GM12878 (cell line): ENCODE data around the gene CFAP45. TPM values are rescaled to one million over a fixed set of nuclear protein-coding genes. Genes with fewer than 3 reads are reported as not detected.

ENCODE experiments used
- ATAC-seq: fragments of 200-7000 bp; cut with Tn5 transposase; 3 replicates; pipeline ENCODE4 v1.9.1; 2020; ENCODE audit warnings: mild to moderate bottlenecking, moderate library complexity
- BruUV-seq: library from RNA; stranded (reverse); fragments of 400-500 nt; replicated peaks from 2 replicates; lab custom pipeline; 2021; lab: Mats Ljungman, UMichigan
- CTCF ChIA-PET: fragments of 300-600 bp; sonication (Branson Sonifier 250); formaldehyde crosslinking; extraction: SDS; loops from one replicate; lab custom pipeline; 2021; ENCODE audit warnings: inconsistent platforms; lab: Yijun Ruan, JAX
- POLR2A ChIA-PET: fragments of 350-600 bp; formaldehyde crosslinking; extraction: SDS; loops from one replicate; lab custom pipeline; 2021; ENCODE audit warnings: inconsistent platforms; lab: Charles Lee
- RAD21 ChIA-PET: fragments of 300-600 bp; sonication (Branson Sonifier 250); formaldehyde crosslinking; loops from one replicate; lab custom pipeline; 2023; ENCODE audit warnings: antibody characterized with exemption; ENCODE audit not compliant: unreplicated experiment; lab: Charles Lee
- SMC1A ChIA-PET: fragments of 300-600 bp; sonication (Branson Sonifier 250); formaldehyde crosslinking; loops from one replicate; lab custom pipeline; 2023; ENCODE audit not compliant: unreplicated experiment, uncharacterized antibody; lab: Charles Lee
- DNase-seq: peaks from one replicate; pipeline ENCODE4 v3.0.0-alpha.2; 2011; ENCODE audit warnings: low read depth, low spot score
- FAIRE-seq: peaks from 3 replicates; lab custom pipeline; 2011; peaks lifted over from hg19 to GRCh38; lab: Jason Lieb, UNC
- H2AFZ ChIP-seq: 2 replicates; pipeline ENCODE4 v1.6.0; 2011; ENCODE audit warnings: low read depth, low read length, control low read depth; ENCODE audit not compliant: control insufficient read depth
- H3K27ac ChIP-seq: 2 replicates; pipeline ENCODE4 v1.5.1; 2011; ENCODE audit warnings: control low read depth; ENCODE audit not compliant: control insufficient read depth, insufficient read depth
- H3K27me3 ChIP-seq, 2 experiments: replicated peaks in 1 of 2; 2 replicates each; pipeline versions ENCODE4 v1.6.0 to v1.6.1; 2011; ENCODE audit warnings: low read length in 1 of 2; ENCODE audit not compliant: control insufficient read depth in 2 of 2, insufficient read depth in 2 of 2
- H3K36me3 ChIP-seq, 2 experiments: 2 replicates each; pipeline ENCODE4 v1.5.1; 2011; ENCODE audit warnings: low read length in 1 of 2; ENCODE audit not compliant: control insufficient read depth in 2 of 2, insufficient read depth in 2 of 2
- H3K4me1 ChIP-seq: 2 replicates; pipeline ENCODE4 v1.6.1; 2011; ENCODE audit warnings: mild to moderate bottlenecking, low read length, moderate library complexity, mixed read lengths; ENCODE audit not compliant: control insufficient read depth, insufficient read depth
- H3K4me2 ChIP-seq: 2 replicates; pipeline ENCODE4 v1.6.0; 2011; ENCODE audit warnings: control low read depth; ENCODE audit not compliant: control insufficient read depth, insufficient read depth
- H3K4me3 ChIP-seq: fragments of 200-600 bp; sonication (generic); 2 replicates; pipeline ENCODE4 v1.5.1; 2016
- H3K79me2 ChIP-seq: 2 replicates; pipeline ENCODE4 v1.6.0; 2011; ENCODE audit warnings: low read length; ENCODE audit not compliant: control insufficient read depth, insufficient read depth
- H3K9ac ChIP-seq: 2 replicates; pipeline ENCODE4 v1.8.0; 2011; ENCODE audit warnings: low read length, control low read depth, mixed read lengths; ENCODE audit not compliant: control insufficient read depth, insufficient read depth
- H3K9me3 ChIP-seq: replicated peaks from 3 replicates; pipeline ENCODE4 v1.5.1; 2011; ENCODE audit warnings: mild to moderate bottlenecking, low read length; ENCODE audit not compliant: control insufficient read depth, insufficient read depth
- H4K20me1 ChIP-seq: 2 replicates; pipeline ENCODE4 v1.6.0; 2011; ENCODE audit not compliant: control insufficient read depth, insufficient read depth
- BHLHE40 ChIP-seq, 2 experiments: fragments of 450-650 bp in 1 of 2; IDR thresholded peaks; 2 replicates each; pipeline ENCODE4 v1.6.1; 2011 to 2017; ENCODE audit warnings: low read depth in 2 of 2, borderline replicate concordance in 1 of 2, improper control_type of control experiment in 1 of 2, low read length in 1 of 2, mild to moderate bottlenecking in 1 of 2
- CHD2 ChIP-seq: IDR thresholded peaks from 2 replicates; pipeline ENCODE4 v1.6.1; 2011; ENCODE audit warnings: low read depth, low read length, improper control_type of control experiment, borderline replicate concordance
- EED ChIP-seq: sonication (generic); IDR thresholded peaks from 2 replicates; pipeline ENCODE4 v1.6.1; 2016; ENCODE audit warnings: antibody characterized with exemption, low read depth
- FOS ChIP-seq: IDR thresholded peaks from 3 replicates; pipeline ENCODE4 v1.6.1; 2011; ENCODE audit warnings: borderline replicate concordance; ENCODE audit not compliant: insufficient read length; ENCODE audit errors: extremely low read depth
- FOXK2 ChIP-seq: fragments of 450-650 bp; IDR thresholded peaks from 2 replicates; pipeline ENCODE4 v1.6.1; 2017; ENCODE audit warnings: mild to moderate bottlenecking, moderate library complexity
- IKZF1 ChIP-seq: fragments of 450-650 bp; conservative IDR thresholded peaks from 2 replicates; pipeline ENCODE4 v1.6.1; 2017; ENCODE audit warnings: antibody characterized with exemption, mild to moderate bottlenecking
- KDM1A ChIP-seq: fragments of 200-600 bp; sonication (generic); IDR thresholded peaks from 2 replicates; pipeline ENCODE4 v1.6.1; 2016; ENCODE audit warnings: borderline replicate concordance
- NR2F1 ChIP-seq: fragments of 450-650 bp; conservative IDR thresholded peaks from 2 replicates; pipeline ENCODE4 v1.6.1; 2017; ENCODE audit warnings: mild to moderate bottlenecking
- NRF1 ChIP-seq: conservative IDR thresholded peaks from 2 replicates; pipeline ENCODE4 v1.6.1; 2011; ENCODE audit warnings: mild to moderate bottlenecking, low read depth, low read length, improper control_type of control experiment
- RCOR1 ChIP-seq: conservative IDR thresholded peaks from 2 replicates; pipeline ENCODE4 v1.6.1; 2012; ENCODE audit warnings: low read depth, low read length, improper control_type of control experiment
- RUNX3 ChIP-seq: IDR thresholded peaks from 2 replicates; pipeline ENCODE4 v1.6.1; 2012; ENCODE audit warnings: low read length, inconsistent platforms
- ZNF207 ChIP-seq: fragments of 450-650 bp; IDR thresholded peaks from 2 replicates; pipeline ENCODE4 v1.6.1; 2014; ENCODE audit warnings: antibody characterized with exemption, mild to moderate bottlenecking, borderline replicate concordance
- WGBS: methylation state at CpG from one replicate; pipeline ENCODE4 v1.1.6; 2016; ENCODE audit warnings: low lambda C conversion rate; ENCODE audit not compliant: insufficient replicate concordance, insufficient coverage; ENCODE audit errors: missing lambda C conversion rate; 5-methylcytosine and 5-hydroxymethylcytosine counted together
- in situ Hi-C: fragments of 300-500 bp; cut with MboI; formaldehyde crosslinking; loops from 9 replicates; pipeline ENCODE4 v1.14.3; 2018; ENCODE audit warnings: mixed read lengths
- intact Hi-C: fragments of 100-400 bp; cut with micrococcal nuclease; formaldehyde crosslinking; loops from one replicate; pipeline ENCODE4 v1.14.2; 2022; ENCODE audit not compliant: unreplicated experiment
- polyA plus RNA-seq, 11 experiments: library from polyadenylated mRNA; depleted of rRNA in 4 of 11; unstranded in 6 of 11; stranded (reverse) in 5 of 11; fragments of >200 nt; fragmentation: Nextera tagmentation in 4 of 11; fragmentation: Illumina TruSeq in 1 of 11; extraction: Ambion mirVana in 4 of 11; extraction: Trizol in 1 of 11; gene quantifications; 1 replicate in 1 of 11; 2 replicates in 10 of 11; pipeline versions ENCODE4 v1.2.1 to v1.2.3, GENCODE V29; 2011 to 2016; ENCODE audit warnings: inconsistent platforms in 2 of 11, missing spikeins in 2 of 11, low read depth in 1 of 11
- total RNA-seq, 4 experiments: library from RNA; depleted of rRNA in 3 of 4; stranded (reverse); fragments of >200 nt in 3 of 4; fragmentation: Illumina TruSeq in 1 of 4; extraction: Trizol in 1 of 4; gene quantifications; 2 replicates each; pipeline versions ENCODE4 v1.2.1 to v1.2.3, GENCODE V29; 2013 to 2021
- TF ChIP-seq, protein P1 (sequence below): fragments of 450-650 bp; IDR thresholded peaks from 2 replicates; pipeline ENCODE4 v1.6.1; 2017; ENCODE audit warnings: mild to moderate bottlenecking, low read depth, inconsistent platforms; ENCODE audit not compliant: poor library complexity, severe bottlenecking
- TF ChIP-seq, protein P2 (sequence below): fragments of 450-650 bp; IDR thresholded peaks from 2 replicates; pipeline ENCODE4 v1.6.1; 2016; ENCODE audit warnings: mild to moderate bottlenecking, moderate library complexity, borderline replicate concordance
- TF ChIP-seq, protein P3 (sequence below): fragments of 450-650 bp; IDR thresholded peaks from 2 replicates; pipeline ENCODE4 v1.6.1; 2017; ENCODE audit warnings: low read depth, mild to moderate bottlenecking, moderate library complexity

The CFAP45 gene
- total and polyA plus RNA-seq, 10 of the 15 experiments (the other 5 are each of a cell fraction or from before 2014, with no cell fraction given) = 0.43 to 0.91 (median 0.67) TPM

DNA sequence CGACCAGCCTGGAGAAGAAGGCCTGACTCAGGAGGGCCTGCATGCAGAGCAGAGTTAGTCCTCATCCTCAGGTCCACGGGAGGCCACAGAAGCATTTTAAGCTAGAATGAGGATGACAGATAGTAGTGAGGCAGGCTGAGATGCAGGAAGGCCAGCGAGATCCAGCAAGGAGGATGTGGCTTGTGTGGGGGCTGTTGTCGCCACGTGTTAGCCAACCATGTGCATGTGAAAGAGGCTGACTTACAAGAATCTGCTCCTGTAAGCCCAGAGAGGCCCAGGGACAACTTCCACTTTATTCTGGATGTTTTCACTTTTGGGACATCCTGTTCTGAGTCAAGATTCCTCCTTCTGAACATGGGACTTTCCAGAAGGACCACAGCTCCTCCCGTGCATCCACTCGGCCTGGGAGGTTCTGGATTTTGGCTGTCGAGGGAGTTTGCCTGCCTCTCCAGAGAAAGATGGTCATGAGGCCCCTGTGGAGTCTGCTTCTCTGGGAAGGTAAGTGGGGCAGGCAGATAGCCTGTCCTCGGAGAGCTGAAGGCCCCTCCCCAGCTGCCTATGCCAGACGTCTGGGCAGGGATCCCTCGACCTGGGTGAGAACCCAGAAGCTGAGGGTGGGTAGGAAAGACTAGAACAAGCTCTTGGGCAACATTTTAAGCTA, 73.4 kb downstream of the CFAP45 start, which contains the start of gene SLAMF8:
Gene SLAMF8, plus strand, starts transcription at position 433 of the 661 bp plus-strand sequence. Its CDS starts 26 bp downstream, at position 459.
- Histone ChIP-seq H3K4me1 (peaks cover 35% of the 10 kb centered on the region), H3K9me3 (peaks cover 2% of the 10 kb centered on the region; the same call in 1 of the 3 replicates), H3K27me3 (peaks cover 0 to 4% of the 10 kb centered on the region in 2 experiments; a peak in 1 of 4 replicates), H3K27ac (0 out of 2 replicates have a peak within 1 kb of the TSS, but pooled peaks have one; percentile 4), H3K4me2 (peak within 1 kb of the TSS; percentile 30), H3K36me3 (no peaks in the 10 kb centered on the region), H3K9ac (no peak within 1 kb of the TSS), H4K20me1 (no peaks in the 10 kb centered on the region), H3K4me3 (no peak within 1 kb of the TSS), H2AFZ (no peak within 1 kb of the TSS), H3K79me2 (no peaks in the 10 kb centered on the region)
- ChIA-PET POLR2A (interaction anchor here (0.9 to 1.0 kb wide), 2 partner anchors 27 to 63 kb away, joined by 3 read pairs; no protein-coding TSS in a partner anchor), RAD21 (interaction anchor here (1.1 to 1.5 kb wide), 2 partner anchors 21 to 64 kb away, joined by 3 read pairs; no protein-coding TSS in a partner anchor), CTCF (interaction anchor here (0.9 to 16.1 kb wide), 4 partner anchors 25 to 183 kb away, joined by 4 to 178 read pairs (median 10); partner anchors contain the start of gene FCRL6), SMC1A (interaction anchor here (1.1 to 3.4 kb wide), 5 partner anchors 13 to 181 kb away, joined by 3 to 21 read pairs (median 5); no protein-coding TSS in a partner anchor)
- peak; percentile 50 for ATAC-seq
- no TSS peak for BruUV-seq
- in situ Hi-C loops (no loop called here), intact Hi-C loops (loop anchor here (2.0 to 5.0 kb wide), 2 partner anchors 44 to 64 kb away; partner anchors contain the start of gene DUSP23)
- WGBS = 36% methylated on average over 11 of the region's 11 CpGs
- FAIRE-seq = peak; percentile 18
- peak; percentile 33 for DNase-seq
- TF ChIP-seq NRF1 (no peak), FOS (no peak), ZNF207 (no peak), EED (no peak), RUNX3 (peak; percentile 65), KDM1A (no peak), IKZF1 (peak; percentile 53; the same call in 1 of the 2 replicates), NR2F1 (no peak), CHD2 (no peak), FOXK2 (no peak), RCOR1 (no peak), BHLHE40 (IDR thresholded peaks at IDR 0.05; ENCODE audit: borderline replicate concordance in 1 of 2, low read depth in 2 of 2, low read length in 1 of 2) (peak; percentile 45 to 50; a peak in 2 of 4 replicates)
- TF ChIP-seq, protein P1, sequence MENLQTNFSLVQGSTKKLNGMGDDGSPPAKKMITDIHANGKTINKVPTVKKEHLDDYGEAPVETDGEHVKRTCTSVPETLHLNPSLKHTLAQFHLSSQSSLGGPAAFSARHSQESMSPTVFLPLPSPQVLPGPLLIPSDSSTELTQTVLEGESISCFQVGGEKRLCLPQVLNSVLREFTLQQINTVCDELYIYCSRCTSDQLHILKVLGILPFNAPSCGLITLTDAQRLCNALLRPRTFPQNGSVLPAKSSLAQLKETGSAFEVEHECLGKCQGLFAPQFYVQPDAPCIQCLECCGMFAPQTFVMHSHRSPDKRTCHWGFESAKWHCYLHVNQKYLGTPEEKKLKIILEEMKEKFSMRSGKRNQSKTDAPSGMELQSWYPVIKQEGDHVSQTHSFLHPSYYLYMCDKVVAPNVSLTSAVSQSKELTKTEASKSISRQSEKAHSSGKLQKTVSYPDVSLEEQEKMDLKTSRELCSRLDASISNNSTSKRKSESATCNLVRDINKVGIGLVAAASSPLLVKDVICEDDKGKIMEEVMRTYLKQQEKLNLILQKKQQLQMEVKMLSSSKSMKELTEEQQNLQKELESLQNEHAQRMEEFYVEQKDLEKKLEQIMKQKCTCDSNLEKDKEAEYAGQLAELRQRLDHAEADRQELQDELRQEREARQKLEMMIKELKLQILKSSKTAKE = no peak
- TF ChIP-seq, protein P2, sequence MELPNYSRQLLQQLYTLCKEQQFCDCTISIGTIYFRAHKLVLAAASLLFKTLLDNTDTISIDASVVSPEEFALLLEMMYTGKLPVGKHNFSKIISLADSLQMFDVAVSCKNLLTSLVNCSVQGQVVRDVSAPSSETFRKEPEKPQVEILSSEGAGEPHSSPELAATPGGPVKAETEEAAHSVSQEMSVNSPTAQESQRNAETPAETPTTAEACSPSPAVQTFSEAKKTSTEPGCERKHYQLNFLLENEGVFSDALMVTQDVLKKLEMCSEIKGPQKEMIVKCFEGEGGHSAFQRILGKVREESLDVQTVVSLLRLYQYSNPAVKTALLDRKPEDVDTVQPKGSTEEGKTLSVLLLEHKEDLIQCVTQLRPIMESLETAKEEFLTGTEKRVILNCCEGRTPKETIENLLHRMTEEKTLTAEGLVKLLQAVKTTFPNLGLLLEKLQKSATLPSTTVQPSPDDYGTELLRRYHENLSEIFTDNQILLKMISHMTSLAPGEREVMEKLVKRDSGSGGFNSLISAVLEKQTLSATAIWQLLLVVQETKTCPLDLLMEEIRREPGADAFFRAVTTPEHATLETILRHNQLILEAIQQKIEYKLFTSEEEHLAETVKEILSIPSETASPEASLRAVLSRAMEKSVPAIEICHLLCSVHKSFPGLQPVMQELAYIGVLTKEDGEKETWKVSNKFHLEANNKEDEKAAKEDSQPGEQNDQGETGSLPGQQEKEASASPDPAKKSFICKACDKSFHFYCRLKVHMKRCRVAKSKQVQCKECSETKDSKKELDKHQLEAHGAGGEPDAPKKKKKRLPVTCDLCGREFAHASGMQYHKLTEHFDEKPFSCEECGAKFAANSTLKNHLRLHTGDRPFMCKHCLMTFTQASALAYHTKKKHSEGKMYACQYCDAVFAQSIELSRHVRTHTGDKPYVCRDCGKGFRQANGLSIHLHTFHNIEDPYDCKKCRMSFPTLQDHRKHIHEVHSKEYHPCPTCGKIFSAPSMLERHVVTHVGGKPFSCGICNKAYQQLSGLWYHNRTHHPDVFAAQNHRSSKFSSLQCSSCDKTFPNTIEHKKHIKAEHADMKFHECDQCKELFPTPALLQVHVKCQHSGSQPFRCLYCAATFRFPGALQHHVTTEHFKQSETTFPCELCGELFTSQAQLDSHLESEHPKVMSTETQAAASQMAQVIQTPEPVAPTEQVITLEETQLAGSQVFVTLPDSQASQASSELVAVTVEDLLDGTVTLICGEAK = no peak
- TF ChIP-seq, protein P3, sequence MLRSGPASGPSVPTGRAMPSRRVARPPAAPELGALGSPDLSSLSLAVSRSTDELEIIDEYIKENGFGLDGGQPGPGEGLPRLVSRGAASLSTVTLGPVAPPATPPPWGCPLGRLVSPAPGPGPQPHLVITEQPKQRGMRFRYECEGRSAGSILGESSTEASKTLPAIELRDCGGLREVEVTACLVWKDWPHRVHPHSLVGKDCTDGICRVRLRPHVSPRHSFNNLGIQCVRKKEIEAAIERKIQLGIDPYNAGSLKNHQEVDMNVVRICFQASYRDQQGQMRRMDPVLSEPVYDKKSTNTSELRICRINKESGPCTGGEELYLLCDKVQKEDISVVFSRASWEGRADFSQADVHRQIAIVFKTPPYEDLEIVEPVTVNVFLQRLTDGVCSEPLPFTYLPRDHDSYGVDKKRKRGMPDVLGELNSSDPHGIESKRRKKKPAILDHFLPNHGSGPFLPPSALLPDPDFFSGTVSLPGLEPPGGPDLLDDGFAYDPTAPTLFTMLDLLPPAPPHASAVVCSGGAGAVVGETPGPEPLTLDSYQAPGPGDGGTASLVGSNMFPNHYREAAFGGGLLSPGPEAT = 0 out of 2 replicates have a peak, but pooled peaks have one; percentile 16
